Pons (tissue), 1 donor: ENCODE data around the gene HLF.
A peak's percentile ranks its signal among the peaks of the same experiment; 100 is the strongest.

Source experiments
- DNase-seq: peaks from one replicate; pipeline ENCODE4 v3.0.0-alpha.2; 2016; ENCODE audit warnings: low spot score

Gene HLF

GRCh38 chr17:55274355-55275255 is 9.8 kb downstream of the HLF start:
- DNase-seq, result no peak

DNA sequence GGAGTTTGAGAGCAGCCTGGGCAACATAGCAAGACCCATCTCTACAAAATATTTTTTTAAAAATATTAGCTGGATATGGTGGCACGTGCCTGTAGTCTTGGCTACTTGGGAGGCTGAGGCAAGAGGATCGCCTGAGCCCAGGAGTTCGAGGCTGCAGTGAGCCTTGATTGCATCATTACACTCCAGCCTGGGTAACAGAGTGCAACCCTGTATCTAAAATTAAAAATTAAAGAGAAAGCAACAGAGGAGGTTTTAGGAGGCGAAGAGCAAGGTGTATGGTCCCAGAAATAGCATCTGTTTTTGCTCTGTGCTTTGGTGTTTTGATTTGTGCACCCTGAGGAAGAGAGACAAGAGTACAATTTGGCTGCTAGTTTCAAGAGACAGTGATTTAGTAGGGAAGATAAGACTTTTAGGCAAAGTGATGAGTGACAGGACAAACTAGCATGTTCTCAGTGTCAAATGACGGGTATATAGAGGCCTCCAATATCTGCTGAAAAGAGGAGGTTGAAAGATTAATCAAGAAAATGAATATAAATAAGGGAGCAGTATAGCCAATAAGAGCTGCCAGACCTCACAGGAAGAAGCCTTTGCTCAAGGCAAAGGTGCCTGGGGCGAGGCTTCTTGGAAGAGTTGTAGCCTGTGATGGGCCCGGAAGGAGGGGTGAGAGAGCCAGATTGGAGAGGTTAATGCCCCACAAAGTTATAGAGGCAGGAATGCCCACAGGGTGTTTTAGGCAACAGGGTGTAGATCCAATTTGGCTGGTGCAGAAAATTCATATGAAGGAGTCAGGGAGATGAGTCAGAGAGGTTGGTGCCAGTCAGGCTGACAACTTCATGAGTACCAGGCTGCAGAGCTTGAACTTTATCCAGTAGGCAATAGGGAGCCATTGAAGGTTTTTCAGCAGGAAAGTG is 11.4 kb downstream of the HLF start:
- DNase-seq, result no peak

DNA sequence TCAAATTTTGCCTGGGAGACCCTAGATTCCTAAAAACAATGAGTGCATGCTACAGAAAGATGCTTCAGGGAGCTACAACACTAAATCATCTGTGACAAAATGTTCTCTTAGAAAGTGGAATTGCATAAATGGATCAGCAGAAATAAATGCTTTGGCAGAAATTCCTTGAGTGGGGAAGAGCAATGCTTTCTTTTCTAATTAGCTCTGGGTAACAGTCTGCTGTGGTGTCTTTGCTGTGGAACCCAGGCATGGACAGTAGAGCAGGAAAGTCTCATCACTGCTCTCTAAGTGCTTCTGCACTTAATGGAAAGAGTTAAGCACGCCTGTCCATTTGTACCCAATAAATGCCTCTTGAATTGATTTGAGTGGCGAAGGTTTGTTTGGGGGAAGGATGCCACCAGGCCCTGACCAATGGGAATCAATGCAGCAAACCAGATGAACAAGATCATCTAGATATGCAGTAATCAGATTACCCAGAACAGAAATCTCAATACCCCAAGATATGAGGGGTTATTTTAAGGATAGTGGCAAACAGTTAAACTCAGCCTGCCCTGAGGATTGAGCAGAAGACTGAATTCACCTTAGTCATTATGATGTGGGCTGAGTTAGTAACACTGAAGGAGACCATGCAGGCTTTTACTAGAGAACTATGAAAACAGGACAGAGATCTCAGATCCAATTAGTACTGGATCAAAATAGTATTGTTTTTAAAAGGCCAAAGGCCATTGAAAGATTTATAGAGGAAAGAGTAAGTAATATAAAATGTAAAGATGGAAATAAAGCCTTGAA is 13.6 kb downstream of the HLF start:
- DNase-seq, result no peak

DNA sequence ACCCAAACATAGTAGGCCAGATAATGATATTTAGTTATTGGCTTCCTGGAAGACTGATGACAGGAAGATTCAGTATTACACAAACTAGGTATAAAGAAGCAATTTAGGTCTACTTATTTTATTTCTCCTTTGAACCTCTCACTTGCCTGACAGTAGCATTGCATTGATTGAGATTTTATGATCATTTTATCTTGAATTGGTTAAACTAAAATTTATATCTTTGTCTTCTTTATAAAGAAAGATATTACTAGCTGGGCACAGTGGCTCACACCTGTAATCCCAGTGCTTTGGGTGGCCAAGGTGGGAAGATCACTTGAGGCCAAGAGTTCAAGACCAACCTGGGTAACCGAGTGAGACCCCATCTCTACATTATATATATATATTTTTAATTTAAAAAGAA is 14.4 kb downstream of the HLF start:
- DNase-seq, result no peak

DNA sequence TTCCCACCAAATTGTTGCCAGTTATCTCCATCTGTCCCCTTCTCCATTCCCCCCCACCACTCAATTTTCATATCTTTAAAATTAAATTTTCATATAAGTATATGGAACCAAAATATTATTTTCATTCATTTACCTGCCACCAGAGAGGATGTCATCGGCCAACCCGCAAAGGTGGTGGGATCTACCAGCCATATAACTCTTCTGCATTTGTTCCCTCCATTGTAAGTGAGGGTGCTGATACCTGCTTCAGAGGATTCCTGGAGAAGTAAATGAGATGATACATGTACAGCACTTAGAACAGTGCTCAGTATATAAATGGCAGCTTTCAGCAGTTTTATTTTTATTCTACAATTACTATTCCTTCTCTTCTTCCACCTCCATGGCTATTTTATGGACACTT is 15.0 kb downstream of the HLF start:
- DNase-seq, result no peak

GRCh38 chr17:55280212-55280611 is 15.5 kb downstream of the HLF start:
- DNase-seq, result no peak

- DNase-seq, result no peak
Measured at GRCh38 chr17:55281649-55282378, 17.1 kb downstream of the HLF start.

DNA sequence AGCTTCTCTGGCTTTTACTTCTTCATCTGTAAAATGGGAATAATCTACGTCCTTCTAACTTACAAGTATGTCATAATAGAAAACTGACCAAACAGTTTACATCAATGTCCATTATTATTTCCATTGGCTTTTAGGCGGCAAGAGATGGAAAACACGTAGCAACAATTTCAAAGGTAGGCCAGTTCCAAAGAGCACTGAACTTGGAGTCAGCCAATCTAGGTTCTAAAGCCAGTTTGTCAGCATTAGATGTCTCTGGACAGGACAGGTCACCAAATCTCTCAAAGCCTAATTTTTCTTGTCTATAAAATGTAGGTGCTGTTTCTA is 17.6 kb downstream of the HLF start:
- DNase-seq, result no peak

- DNase-seq, result no peak
Measured at GRCh38 chr17:55282741-55283140, 18.0 kb downstream of the HLF start.

- no peak for DNase-seq
Measured at GRCh38 chr17:55283256-55283965, 18.7 kb downstream of the HLF start.

DNA sequence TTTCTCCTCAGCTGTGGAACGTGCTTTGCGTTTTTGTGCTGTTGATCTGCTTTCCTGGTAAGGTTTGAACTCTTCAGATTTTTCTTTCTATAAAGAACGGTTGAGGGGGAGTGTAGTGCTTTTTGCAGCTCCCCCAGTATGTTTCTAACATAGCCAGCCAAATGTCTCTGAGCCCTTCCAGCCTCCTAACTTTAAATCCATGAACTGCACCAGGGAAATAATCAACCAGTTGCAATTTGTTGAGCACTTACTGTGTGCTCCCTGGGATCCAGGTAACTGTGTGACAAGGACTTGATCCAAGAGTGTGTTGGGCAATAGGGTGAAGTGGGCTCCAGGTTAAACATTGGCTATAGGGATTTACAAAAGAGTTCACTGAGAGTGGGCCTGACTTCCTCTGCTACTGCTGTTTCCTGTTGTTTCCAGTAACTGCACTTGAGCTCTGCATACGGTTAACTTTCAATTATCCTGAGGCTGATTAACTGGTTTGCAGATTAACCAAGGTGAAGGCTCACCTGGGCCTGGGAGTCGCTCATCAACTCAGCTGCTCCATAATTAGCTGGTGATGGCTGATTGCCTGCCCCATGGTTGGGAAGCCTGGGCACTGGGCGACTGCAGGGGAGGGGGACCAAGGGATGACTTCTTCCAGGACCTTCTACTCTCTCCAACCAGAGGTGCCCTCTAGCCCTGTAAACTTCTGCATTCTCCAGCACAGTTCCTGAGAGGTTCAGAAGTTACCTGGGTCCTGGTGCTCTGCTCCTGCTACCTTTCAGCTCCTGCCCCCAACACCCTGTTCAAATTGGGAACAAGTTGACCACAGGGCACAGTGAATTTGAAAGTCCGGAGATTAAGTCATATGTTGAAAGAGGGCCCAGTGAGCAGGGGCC is 19.5 kb downstream of the HLF start:
- no peak for DNase-seq

GRCh38 chr17:55284944-55285339 is 20.2 kb downstream of the HLF start:
- no peak for DNase-seq

DNA sequence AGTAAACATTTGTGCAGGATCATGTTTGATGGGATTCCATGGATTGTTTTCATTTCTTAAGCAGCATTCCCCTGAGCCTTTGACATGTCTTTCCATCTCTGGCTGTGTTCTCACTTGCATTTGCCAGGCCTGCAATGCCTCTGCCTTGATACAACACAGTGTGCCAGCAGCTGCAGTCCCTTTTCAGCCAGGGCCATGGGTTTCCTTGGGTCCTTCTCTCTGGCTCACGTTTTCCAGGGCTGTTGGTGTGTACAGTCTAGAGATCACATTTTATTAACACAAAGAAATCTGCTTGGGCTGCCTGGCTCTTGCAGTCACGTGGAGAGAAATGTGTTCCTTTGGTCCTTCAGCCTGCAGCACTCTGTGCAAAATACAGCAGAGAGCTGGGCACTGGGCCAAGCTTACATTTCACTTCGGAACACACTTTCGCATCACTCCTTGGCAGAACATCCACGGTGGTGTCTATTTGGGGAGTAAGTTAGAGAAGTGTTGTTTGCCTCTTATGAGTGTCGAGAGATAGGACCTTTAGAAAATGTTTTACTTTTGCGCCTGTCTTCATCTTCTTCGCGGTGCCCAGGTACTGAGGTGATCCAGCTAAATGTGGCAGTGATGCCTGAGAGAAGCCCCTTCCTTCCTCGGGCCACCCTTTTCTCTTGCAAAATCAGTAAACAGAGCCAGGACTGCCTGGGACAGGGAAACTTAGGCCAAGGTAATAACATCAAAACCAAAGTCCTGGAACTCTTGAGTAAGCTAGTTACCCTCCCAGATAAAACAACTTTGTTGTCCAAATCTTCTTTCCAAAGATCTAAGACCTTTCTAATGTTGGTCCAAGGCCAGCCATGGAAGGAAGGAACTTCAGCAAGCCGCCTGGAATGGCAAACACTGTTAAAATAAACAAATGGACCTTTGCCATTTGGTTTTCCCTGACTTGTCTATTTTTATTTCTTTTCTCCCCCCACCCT is 20.9 kb downstream of the HLF start:
- DNase-seq, result peak; percentile 42

DNA sequence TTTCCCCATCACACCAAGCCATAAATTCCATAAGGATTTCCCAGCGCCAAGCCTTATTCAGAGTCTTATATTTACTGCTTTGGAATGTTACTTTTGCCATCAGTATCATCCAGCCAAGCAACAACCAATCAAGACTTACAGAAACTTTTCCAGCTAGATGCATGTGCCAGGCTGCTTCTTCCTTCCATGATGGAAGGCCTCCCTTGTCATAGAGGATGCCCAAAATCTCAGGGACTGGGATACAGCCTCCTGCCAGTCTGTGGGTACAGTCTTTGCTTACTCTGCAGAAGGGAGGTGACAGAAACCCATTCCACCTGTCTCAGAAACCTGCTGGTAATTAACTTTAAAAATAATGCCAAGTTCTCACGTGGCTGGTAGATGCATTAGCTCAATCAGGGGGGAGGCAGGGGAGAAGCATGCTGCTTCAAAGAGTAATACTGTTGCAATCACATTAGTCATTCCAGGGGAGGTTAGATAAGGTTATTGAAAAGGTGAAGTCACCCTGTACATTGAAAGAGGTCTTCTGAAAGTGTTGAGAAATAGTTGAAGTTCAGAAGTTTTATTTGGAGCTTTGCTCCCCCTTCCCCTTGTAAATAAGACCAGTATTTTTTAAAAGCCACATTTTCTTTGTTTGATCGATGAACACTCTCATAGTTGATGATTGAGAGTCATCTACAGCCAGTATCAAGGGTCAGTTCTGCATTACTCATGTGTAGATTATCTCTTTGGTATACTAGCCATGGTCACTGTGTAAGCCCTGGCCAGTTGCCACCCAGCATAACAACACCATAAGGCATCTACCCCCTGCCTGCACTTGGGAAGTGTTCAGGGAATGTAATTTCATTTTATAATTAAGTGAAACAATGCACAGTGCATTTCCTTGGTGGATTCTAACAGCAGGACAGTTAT is 22.2 kb downstream of the HLF start:
- DNase-seq, result no peak

DNA sequence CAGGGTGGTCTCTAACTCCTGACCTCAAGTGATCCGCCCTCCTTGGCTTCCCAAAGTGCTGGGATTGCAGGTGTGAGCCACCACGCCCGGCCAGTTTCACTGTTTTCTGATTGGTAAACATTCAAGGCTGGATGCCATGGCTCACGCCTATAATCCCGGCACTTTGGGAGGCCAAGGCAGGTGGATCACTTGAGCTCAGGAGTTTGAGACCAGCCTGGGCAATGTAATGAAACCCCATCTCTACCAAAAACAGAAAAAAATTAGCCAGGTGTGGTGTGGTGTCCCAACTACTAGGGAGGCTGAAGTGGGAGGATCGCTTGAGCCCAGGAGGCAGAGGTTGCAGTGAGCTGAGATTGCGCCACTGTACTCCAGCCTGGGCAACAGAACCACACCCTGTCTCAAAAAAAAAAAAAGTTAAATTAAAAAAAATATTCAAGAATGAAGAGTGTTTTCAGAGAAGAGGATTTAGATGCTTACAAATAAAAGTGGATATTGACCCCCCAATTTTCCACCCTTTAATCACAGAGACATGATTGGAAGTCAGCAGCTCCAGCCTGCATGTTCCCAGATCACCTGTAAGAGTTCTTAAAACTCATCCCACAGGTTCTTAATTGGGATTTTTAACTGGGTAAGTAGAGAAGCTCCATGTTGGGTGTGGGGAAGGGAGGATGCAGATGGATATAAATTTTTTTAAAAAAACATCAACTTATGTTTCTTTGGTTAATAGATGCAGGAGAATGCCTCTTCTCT is 23.8 kb downstream of the HLF start:
- no peak for DNase-seq

DNA sequence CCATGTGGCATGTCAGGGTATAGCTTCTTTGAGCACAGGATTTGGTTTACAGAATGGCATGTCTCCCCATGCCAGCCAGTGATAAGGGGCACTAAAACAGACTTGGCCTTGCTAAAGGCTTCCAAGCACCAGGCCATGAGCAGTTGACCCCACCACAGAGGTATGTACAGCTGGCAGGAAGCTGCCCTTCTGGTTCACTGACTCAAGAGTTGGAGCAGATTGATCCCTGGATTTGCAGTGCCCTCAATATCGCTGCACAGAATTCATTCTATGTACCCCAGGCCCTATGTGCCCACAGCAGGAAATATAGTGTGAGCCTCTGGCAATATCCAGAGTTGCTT is 24.3 kb downstream of the HLF start:
- DNase-seq, result no peak

- no peak for DNase-seq
Measured at GRCh38 chr17:55289978-55290377, 25.2 kb downstream of the HLF start.
